Cardiac muscle cell (in vitro differentiated cells and primary cell): ENCODE measurements around the gene RAB3C. TPM values are rescaled to one million over a fixed set of nuclear protein-coding genes. Genes with fewer than 3 reads are reported as not detected.

ENCODE experiments used
- DNase-seq, 2 donors: peaks; one replicate each; pipeline versions ENCODE4 v3.0.0 to v3.0.0-alpha.2; 2010 to 2017; ENCODE audit warnings: low read depth in 1 of 2, low spot score in 1 of 2
- H3K27ac ChIP-seq: fragments of 200-600 bp; sonication (generic); 2 replicates; pipeline ENCODE4 v1.5.1; 2016
- H3K27me3 ChIP-seq: fragments of 200-600 bp; sonication (generic); 2 replicates; pipeline ENCODE4 v1.6.0; 2016; ENCODE audit warnings: control low read depth
- H3K36me3 ChIP-seq: fragments of 200-600 bp; sonication (generic); 2 replicates; pipeline ENCODE4 v1.5.1; 2016; ENCODE audit warnings: control low read depth
- H3K4me1 ChIP-seq: fragments of 200-600 bp; sonication (generic); 2 replicates; pipeline ENCODE4 v1.8.1; 2017; ENCODE audit warnings: low read depth, mild to moderate bottlenecking, mixed run types
- H3K4me3 ChIP-seq: fragments of 200-600 bp; sonication (generic); 2 replicates; pipeline ENCODE4 v1.5.1; 2016; ENCODE audit warnings: mild to moderate bottlenecking
- H3K9me3 ChIP-seq: fragments of 200-600 bp; sonication (generic); 2 replicates; pipeline ENCODE4 v1.5.1; 2017; ENCODE audit warnings: low read depth, mild to moderate bottlenecking, control low read depth
- polyA plus RNA-seq: library from polyadenylated mRNA; unstranded; fragments of >200 nt; fragmentation: Nextera tagmentation; extraction: Ambion mirVana; gene quantifications from 2 replicates; pipeline ENCODE4 v1.2.1, GENCODE V29; 2016
- total RNA-seq: library from RNA; depleted of rRNA; stranded (reverse); fragments of >200 nt; gene quantifications from 2 replicates; pipeline ENCODE4 v1.2.3, GENCODE V29; 2016
- TF ChIP-seq, protein P1 (sequence below): IDR thresholded peaks from 2 replicates; pipeline ENCODE4 v1.5.1; 2012; ENCODE audit warnings: low read depth, mild to moderate bottlenecking, low read length

RAB3C gene
- total and polyA plus RNA-seq, 2 experiments from 2014 or later, result 0.69 to 1.1 TPM

DNA sequence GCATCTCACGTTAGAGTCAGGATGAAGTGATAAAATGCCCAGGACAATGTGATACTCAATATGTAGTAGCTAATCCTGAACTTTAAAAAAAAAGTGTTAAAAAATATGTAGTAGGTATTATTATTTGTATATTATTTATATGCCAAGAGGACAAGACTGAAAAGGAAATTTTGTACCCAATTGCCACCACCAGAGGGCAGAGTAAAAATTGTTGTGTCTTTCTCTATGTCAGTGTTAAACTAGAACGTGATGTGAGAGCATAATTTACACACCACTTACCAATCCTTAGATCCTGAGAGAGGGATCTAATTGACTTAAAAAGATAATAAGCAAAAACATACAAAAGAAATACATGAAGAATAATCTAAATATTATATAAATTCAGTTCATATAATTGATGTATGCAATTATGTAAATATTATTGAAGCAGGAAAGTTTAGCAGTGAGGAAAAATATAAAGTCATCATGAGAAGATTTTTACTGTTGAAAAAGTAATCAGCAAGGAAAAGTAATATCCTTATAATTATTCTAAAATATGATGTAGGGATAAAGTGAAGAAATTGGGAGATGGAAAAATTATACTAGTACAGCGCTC lies 288.9 kb downstream of the RAB3C start:
- Histone ChIP-seq H3K36me3 (no peaks in the 10 kb centered on the region), H3K4me1 (no peaks in the 10 kb centered on the region), H3K9me3 (no peaks in the 10 kb centered on the region), H3K27me3 (no peaks in the 10 kb centered on the region), H3K27ac (no peak overlapping the region), H3K4me3 (no peak overlapping the region)
- TF ChIP-seq, protein P1, sequence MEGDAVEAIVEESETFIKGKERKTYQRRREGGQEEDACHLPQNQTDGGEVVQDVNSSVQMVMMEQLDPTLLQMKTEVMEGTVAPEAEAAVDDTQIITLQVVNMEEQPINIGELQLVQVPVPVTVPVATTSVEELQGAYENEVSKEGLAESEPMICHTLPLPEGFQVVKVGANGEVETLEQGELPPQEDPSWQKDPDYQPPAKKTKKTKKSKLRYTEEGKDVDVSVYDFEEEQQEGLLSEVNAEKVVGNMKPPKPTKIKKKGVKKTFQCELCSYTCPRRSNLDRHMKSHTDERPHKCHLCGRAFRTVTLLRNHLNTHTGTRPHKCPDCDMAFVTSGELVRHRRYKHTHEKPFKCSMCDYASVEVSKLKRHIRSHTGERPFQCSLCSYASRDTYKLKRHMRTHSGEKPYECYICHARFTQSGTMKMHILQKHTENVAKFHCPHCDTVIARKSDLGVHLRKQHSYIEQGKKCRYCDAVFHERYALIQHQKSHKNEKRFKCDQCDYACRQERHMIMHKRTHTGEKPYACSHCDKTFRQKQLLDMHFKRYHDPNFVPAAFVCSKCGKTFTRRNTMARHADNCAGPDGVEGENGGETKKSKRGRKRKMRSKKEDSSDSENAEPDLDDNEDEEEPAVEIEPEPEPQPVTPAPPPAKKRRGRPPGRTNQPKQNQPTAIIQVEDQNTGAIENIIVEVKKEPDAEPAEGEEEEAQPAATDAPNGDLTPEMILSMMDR, result peak; percentile 71
- peak; percentile 44 to 61 for DNase-seq

DNA sequence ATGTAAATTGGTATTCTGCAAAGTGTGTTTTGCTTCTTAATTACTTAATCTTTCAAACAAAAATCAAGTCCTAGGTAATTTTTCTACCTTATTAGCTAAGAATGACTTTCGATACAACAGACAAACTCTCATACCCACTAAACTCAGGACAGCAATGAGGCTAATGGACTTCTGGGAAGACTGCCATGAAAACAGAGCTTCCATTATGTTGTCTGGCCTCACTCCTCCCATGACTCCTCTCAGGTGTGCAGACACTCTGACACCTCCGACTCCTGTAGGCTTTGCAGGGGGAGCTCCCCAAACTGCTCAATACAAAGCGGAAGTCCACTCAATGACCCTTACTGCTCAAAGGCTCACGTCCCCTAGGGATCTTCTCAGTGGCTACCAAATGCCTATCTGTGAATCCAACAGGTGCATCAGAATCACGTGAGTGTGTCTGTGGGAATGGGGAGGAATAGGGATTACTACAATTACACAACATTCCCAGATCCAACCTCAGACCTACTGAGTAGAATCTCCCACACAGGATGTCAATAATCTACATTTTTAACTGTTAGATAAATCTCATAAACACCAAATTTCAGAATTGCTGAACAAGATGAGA lies 289.9 kb downstream of the RAB3C start:
- TF ChIP-seq, protein P1, result no peak
- DNase-seq, result no peak
- Histone ChIP-seq H3K36me3 (no peaks in the 10 kb centered on the region), H3K4me3 (no peak overlapping the region), H3K9me3 (no peaks in the 10 kb centered on the region), H3K27me3 (no peaks in the 10 kb centered on the region), H3K4me1 (no peaks in the 10 kb centered on the region), H3K27ac (no peak overlapping the region)

DNA sequence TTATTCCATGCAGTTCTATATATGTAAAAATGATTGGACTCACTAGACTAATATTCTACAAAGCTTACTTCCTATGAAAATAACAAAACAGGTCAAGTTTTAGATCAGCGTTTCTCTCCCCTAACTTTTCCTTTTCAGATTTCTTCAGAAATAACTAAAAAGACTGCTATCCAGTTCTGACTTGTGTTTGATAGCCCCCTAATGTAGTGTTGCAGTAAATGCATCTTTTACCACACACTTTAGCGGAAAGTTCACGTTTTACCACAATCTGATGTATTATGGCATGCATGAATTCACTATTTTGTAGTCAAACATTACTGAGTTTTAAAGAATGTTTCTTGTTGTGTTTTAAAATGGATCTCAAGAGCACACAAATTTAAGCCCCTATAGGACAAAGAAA lies 292.7 kb downstream of the RAB3C start:
- no peak for DNase-seq
- H3K4me1 ChIP-seq, result no peaks in the 10 kb centered on the region
- TF ChIP-seq, protein P1, result peak; percentile 16
- H3K27me3 ChIP-seq, result no peaks in the 10 kb centered on the region
- H3K27ac ChIP-seq, result no peak overlapping the region
- H3K4me3 ChIP-seq, result no peak overlapping the region
- H3K36me3 ChIP-seq, result no peaks in the 10 kb centered on the region
- no peaks in the 10 kb centered on the region for H3K9me3 ChIP-seq

DNA sequence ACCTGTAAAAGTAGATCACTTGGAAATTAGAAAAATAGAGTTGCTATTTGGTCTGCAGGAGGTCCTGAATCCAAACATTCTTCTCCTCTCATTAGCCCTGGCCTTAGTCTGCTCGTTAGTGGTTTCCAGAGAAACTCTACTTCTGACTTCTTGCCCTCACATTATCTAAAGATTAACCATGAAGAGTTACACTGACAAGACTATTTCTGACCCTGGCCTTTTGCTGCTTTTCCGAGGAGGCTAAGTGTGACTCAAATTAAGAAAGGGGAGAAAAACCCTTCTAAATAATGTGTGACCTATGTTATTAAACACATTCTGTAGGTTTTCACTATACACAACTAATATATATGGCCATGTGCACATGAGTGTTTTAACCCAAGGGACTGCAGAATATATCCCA lies 302.4 kb downstream of the RAB3C start:
- H3K9me3 ChIP-seq, result no peaks in the 10 kb centered on the region
- H3K4me1 ChIP-seq, result peaks cover 15% of the 10 kb centered on the region
- no peaks in the 10 kb centered on the region for H3K36me3 ChIP-seq
- H3K4me3 ChIP-seq, result no peak overlapping the region
- H3K27ac ChIP-seq, result peak overlapping the region; percentile 12
- TF ChIP-seq, protein P1, result no peak
- no peak for DNase-seq
- H3K27me3 ChIP-seq, result no peaks in the 10 kb centered on the region

DNA sequence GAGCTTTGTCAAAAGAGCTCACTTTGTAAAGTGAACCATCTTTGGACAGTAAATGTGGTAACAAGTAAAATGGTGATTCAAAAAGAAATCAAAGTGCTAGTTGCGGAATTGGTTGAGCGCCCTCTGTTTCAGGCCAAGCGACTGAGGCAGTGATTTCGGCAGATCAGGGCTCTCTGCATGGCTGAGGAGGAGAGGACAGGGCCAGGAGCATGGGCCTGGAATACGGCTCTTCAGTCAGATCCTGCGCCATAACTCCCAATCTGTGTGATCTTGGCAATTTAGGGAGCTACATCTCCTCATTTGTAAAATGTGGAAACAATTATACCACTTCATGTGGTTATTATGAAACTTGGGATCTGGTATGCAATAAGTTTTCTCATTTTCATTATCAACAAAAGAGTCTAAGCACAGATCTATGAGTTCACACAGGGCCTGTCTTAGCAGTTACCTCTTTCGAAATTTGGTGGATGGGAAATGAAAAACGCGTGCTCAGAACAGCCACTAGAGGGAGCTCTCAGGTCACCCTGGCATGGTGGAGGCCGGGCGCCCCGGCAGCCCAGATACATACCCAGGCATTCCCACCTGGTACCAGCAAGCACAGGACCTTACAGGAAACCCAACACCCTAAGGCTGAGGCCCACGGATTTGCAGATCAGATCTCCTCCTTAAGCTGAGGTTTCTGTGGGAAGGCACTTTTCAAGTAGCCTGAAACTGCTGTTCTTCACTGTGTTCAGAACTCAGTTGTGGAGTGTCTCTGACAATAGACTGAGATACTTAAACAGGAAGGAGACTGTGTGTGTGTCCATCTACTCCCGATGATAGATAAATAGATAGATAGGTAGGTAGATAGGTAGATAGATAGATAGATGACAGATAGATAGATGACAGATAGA lies 303.7 kb downstream of the RAB3C start:
- H3K27ac ChIP-seq, result no peak overlapping the region
- no peaks in the 10 kb centered on the region for H3K9me3 ChIP-seq
- DNase-seq, result peak; percentile 81 to 85
- TF ChIP-seq, protein P1, result peak; percentile 95
- H3K4me3 ChIP-seq, result no peak overlapping the region
- H3K36me3 ChIP-seq, result no peaks in the 10 kb centered on the region
- H3K27me3 ChIP-seq, result no peaks in the 10 kb centered on the region
- H3K4me1 ChIP-seq, result peaks cover 15% of the 10 kb centered on the region
